OCI-LY1 (cell line): ENCODE results near the gene LRP1-AS.

Experiments used
- H2AFZ ChIP-seq: fragments of 200-600 bp; sonication (generic), shearing (Covaris generic); 2 replicates; pipeline ENCODE4 v1.6.0; 2014; ENCODE audit warnings: antibody characterized with exemption, mild to moderate bottlenecking, low read length
- H3F3A ChIP-seq: fragments of 200-600 bp; sonication (generic), shearing (Covaris generic); 2 replicates; pipeline ENCODE4 v1.6.0; 2014; ENCODE audit warnings: mild to moderate bottlenecking, antibody characterized with exemption, low read length, moderate library complexity; ENCODE audit not compliant: insufficient read depth
- H3K27ac ChIP-seq: fragments of 200-600 bp; sonication (generic); 2 replicates; pipeline ENCODE4 v1.5.1; 2014; ENCODE audit warnings: low read length, mixed run types, mild to moderate bottlenecking, low read depth; ENCODE audit not compliant: poor library complexity, severe bottlenecking
- H3K27me3 ChIP-seq: fragments of 200-600 bp; sonication (generic); 2 replicates; pipeline ENCODE4 v1.6.0; 2014; ENCODE audit warnings: antibody characterized with exemption, mild to moderate bottlenecking, low read length, moderate library complexity; ENCODE audit not compliant: insufficient read depth
- H3K36me3 ChIP-seq: fragments of 200-600 bp; sonication (generic); 2 replicates; pipeline ENCODE4 v1.6.1; 2014; ENCODE audit warnings: mild to moderate bottlenecking, antibody characterized with exemption, low read length, moderate library complexity, mixed read lengths; ENCODE audit not compliant: insufficient read depth
- H3K4me1 ChIP-seq: fragments of 200-600 bp; sonication (generic); 2 replicates; pipeline ENCODE4 v1.5.1; 2014; ENCODE audit warnings: mild to moderate bottlenecking, low read length, moderate library complexity; ENCODE audit not compliant: insufficient read depth, severe bottlenecking
- H3K4me2 ChIP-seq: fragments of 200-600 bp; sonication (generic), shearing (Covaris generic); 2 replicates; pipeline ENCODE4 v1.6.1; 2014; ENCODE audit warnings: low read length
- H3K4me3 ChIP-seq: fragments of 200-600 bp; sonication (generic); 2 replicates; pipeline ENCODE4 v1.5.1; 2014; ENCODE audit warnings: low read length, low read depth, mild to moderate bottlenecking, mixed read lengths; ENCODE audit not compliant: poor library complexity, severe bottlenecking
- H3K79me2 ChIP-seq: fragments of 200-600 bp; shearing (Covaris generic); 2 replicates; pipeline ENCODE4 v1.6.1; 2016; ENCODE audit warnings: mixed run types, low read length, mixed read lengths; ENCODE audit not compliant: insufficient read depth
- H3K9ac ChIP-seq: fragments of 200-600 bp; sonication (generic), shearing (Covaris generic); 2 replicates; pipeline ENCODE4 v1.6.1; 2014; ENCODE audit warnings: mild to moderate bottlenecking, low read length, mixed read lengths
- H3K9me2 ChIP-seq: fragments of 200-600 bp; sonication (generic), shearing (Covaris generic); 2 replicates; pipeline ENCODE4 v1.6.1; 2014; ENCODE audit warnings: low read depth, mild to moderate bottlenecking, low read length, mixed read lengths
- H3K9me3 ChIP-seq: fragments of 200-600 bp; shearing (Covaris generic); 2 replicates; pipeline ENCODE4 v1.6.1; 2014; ENCODE audit warnings: low read length, mixed read lengths
- H4K20me1 ChIP-seq: fragments of 200-600 bp; sonication (generic), shearing (Covaris generic); 2 replicates; pipeline ENCODE4 v1.6.0; 2016; ENCODE audit warnings: mild to moderate bottlenecking, low read length; ENCODE audit not compliant: insufficient read depth
- CTCF ChIP-seq: fragments of 200-600 bp; sonication (generic), shearing (Covaris generic); IDR thresholded peaks from 2 replicates; pipeline ENCODE4 v1.5.1; 2017; ENCODE audit warnings: mild to moderate bottlenecking, antibody characterized with exemption, low read length, moderate library complexity, mixed read lengths
- EZH2 ChIP-seq: fragments of 200-600 bp; sonication (generic), shearing (Covaris generic); IDR thresholded peaks from 2 replicates; pipeline ENCODE4 v1.8.0; 2017; ENCODE audit warnings: borderline replicate concordance, mixed run types, mild to moderate bottlenecking, antibody characterized with exemption, low read length, moderate library complexity, mixed read lengths

Gene LRP1-AS

GRCh38 chr12:57143454-57143853, 4.0 kb downstream of the LRP1-AS start:
- no peak overlapping the region for H3K9ac ChIP-seq

GRCh38 chr12:57142727-57143126, 4.7 kb downstream of the LRP1-AS start:
- Histone ChIP-seq H3K9me2 (no peaks in the 10 kb centered on the region), H4K20me1 (no peaks in the 10 kb centered on the region), H3K27me3 (no peaks in the 10 kb centered on the region), H2AFZ (no peak overlapping the region), H3K4me1 (no peaks in the 10 kb centered on the region), H3K9ac (no peak overlapping the region), H3K79me2 (no peaks in the 10 kb centered on the region), H3K36me3 (no peaks in the 10 kb centered on the region), H3F3A (no peaks in the 10 kb centered on the region), H3K27ac (no peak overlapping the region), H3K9me3 (no peaks in the 10 kb centered on the region), H3K4me2 (no peak overlapping the region), H3K4me3 (no peak overlapping the region)
- TF ChIP-seq CTCF (no peak), EZH2 (no peak)

More at GRCh38 chr12:57143454-57143853, 4.0 kb downstream of the LRP1-AS start:
- Histone ChIP-seq H2AFZ (no peak overlapping the region), H3K4me2 (no peak overlapping the region), H3K4me1 (no peaks in the 10 kb centered on the region), H3K27me3 (no peaks in the 10 kb centered on the region), H3F3A (no peaks in the 10 kb centered on the region), H3K36me3 (no peaks in the 10 kb centered on the region), H3K79me2 (no peaks in the 10 kb centered on the region), H4K20me1 (no peaks in the 10 kb centered on the region), H3K9me2 (no peaks in the 10 kb centered on the region), H3K9me3 (no peaks in the 10 kb centered on the region), H3K4me3 (no peak overlapping the region), H3K27ac (no peak overlapping the region)
- TF ChIP-seq EZH2 (no peak), CTCF (no peak)

GRCh38 chr12:57142121-57142520, 5.3 kb downstream of the LRP1-AS start:
- H3K9me2 ChIP-seq: no peaks in the 10 kb centered on the region
- H3K27ac ChIP-seq: no peak overlapping the region
- no peaks in the 10 kb centered on the region for H3K79me2 ChIP-seq
- no peak overlapping the region for H3K4me2 ChIP-seq
- no peaks in the 10 kb centered on the region for H3K9me3 ChIP-seq
- no peaks in the 10 kb centered on the region for H4K20me1 ChIP-seq
- no peaks in the 10 kb centered on the region for H3K27me3 ChIP-seq
- H3F3A ChIP-seq: no peaks in the 10 kb centered on the region
- H3K4me1 ChIP-seq: no peaks in the 10 kb centered on the region
- H3K4me3 ChIP-seq: no peak overlapping the region
- H2AFZ ChIP-seq: no peak overlapping the region
- TF ChIP-seq EZH2: no peak
- no peaks in the 10 kb centered on the region for H3K36me3 ChIP-seq
- no peak overlapping the region for H3K9ac ChIP-seq

DNA sequence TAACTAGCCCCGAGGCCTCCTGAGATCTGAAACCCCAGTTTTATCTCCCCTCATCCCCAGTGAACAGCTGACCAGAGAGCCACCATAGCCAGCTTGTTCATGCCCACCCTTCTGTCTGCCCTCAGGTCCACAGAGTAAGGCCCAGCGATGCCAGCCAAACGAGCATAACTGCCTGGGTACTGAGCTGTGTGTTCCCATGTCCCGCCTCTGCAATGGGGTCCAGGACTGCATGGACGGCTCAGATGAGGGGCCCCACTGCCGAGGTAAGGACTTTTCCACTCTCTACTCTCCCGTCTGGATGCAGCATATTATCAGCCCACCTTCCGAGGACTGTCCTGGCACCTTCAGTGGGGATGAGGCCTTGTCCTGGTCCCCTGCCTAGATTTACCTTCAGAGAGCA, 6.2 kb downstream of the LRP1-AS start:
- Histone ChIP-seq H3K36me3 (no peaks in the 10 kb centered on the region), H3K27ac (no peak overlapping the region), H4K20me1 (no peaks in the 10 kb centered on the region), H3K27me3 (no peaks in the 10 kb centered on the region), H2AFZ (no peak overlapping the region), H3F3A (no peaks in the 10 kb centered on the region), H3K4me3 (no peak overlapping the region), H3K9me2 (no peaks in the 10 kb centered on the region), H3K4me1 (no peaks in the 10 kb centered on the region), H3K9me3 (no peaks in the 10 kb centered on the region), H3K9ac (no peak overlapping the region), H3K79me2 (no peaks in the 10 kb centered on the region), H3K4me2 (no peak overlapping the region)
- no peak for TF ChIP-seq CTCF
- no peak for TF ChIP-seq EZH2
